Gastrocnemius medialis (tissue), 4 donors: Measurements from ENCODE around the gene ACHE.
"Not testable (repeated sequence)": the region's sequence is repeated elsewhere in the genome, so short reads cannot be mapped to it uniquely, and the experiment has no call there.

Experiments
- CTCF ChIP-seq, 5 experiments: fragments of 450-650 bp in 3 of 5; fragments of 200-600 bp in 2 of 5; sonication (generic) in 2 of 5; IDR thresholded peaks in 4 of 5; conservative IDR thresholded peaks in 1 of 5; 1 replicate in 4 of 5; 2 replicates in 1 of 5; pipeline ENCODE4 v1.5.1; 2016 to 2019; ENCODE audit warnings: antibody characterized with exemption in 5 of 5, mild to moderate bottlenecking in 3 of 5, moderate library complexity in 3 of 5
- POLR2A ChIP-seq, 2 donors: fragments of 450-650 bp; IDR thresholded peaks; one replicate each; pipeline ENCODE4 v1.6.1; 2017; ENCODE audit warnings: antibody characterized with exemption in 2 of 2, mild to moderate bottlenecking in 2 of 2, moderate library complexity in 2 of 2

DNA sequence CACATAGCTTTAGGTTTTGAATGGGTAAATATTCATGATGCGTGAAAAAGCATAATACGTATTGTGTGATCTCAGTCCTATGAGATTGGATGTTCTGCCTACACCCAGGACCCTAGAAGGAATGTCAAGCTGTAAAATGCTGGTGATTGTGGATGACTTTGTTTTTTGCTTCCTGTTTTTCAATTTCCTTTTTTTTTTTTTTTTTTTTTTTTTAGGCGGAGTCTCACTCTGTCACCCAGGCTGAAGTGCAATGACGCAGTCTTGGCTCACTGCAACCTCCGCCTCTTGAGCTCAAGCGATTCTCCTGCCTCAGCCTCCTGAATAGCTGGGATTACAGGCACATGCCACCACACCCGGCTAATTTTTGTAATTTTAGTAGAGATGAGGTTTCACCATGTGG is 14.8 kb upstream of the ACHE start:
- not testable (repeated sequence) for TF ChIP-seq CTCF (IDR thresholded peaks at IDR 0.05 in 4 of 5, conservative IDR thresholded peaks at IDR 0.05 in 1 of 5); POLR2A (IDR thresholded peaks at IDR 0.05)
